ENCODE measurements around the gene UBE2V1.
A peak's percentile ranks its signal among the peaks of the same experiment; 100 is the strongest.
"Not testable (repeated sequence)": the region's sequence is repeated elsewhere in the genome, so short reads cannot be mapped to it uniquely, and the experiment has no call there.

The UBE2V1 gene

DNA sequence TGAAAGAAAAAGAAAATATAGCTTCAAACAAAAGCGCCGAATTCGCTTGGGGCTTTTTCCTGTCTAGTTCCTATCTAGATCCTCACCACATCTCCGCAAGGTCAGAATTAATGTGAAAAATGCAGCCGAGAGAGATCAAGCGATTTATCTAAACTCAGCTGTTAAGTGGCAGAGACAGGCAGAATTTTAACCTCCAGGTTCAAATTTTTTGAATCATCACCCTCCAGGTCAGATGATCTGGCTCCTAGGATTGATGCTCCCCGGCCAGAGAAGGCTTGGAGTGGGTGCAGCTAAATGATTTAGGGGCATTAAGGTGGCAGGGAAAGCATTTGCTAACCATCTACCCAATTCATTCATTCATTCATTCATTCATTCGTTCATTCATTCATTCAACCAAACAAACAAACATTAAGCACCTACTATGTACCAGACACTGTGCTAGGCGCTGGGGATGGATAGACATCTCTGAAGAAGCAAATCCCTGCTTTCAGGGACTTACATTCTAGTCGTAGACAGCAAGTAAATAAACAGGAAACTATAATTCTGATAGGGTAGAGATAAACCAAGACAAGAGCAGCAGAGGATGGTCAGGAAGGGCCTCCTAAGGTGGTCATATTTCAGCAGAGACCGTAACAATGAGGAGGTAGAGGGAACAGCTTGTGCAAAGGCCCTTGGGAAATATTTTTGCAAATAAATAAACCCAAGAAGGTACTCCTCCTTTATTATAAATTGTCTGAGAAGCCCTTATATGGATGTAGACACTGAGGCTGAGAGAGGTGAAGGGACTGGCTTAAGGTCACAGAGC is 672 bp upstream of the UBE2V1 start:
- no peaks in the 10 kb centered on the region for H3K9me3 ChIP-seq (ENCODE audit: control insufficient read depth in 2 of 2, low read length in 2 of 2)
- peaks cover 61% of the 10 kb centered on the region for H3K4me1 ChIP-seq (ENCODE audit: control insufficient read depth, insufficient read depth, low read length)

DNA sequence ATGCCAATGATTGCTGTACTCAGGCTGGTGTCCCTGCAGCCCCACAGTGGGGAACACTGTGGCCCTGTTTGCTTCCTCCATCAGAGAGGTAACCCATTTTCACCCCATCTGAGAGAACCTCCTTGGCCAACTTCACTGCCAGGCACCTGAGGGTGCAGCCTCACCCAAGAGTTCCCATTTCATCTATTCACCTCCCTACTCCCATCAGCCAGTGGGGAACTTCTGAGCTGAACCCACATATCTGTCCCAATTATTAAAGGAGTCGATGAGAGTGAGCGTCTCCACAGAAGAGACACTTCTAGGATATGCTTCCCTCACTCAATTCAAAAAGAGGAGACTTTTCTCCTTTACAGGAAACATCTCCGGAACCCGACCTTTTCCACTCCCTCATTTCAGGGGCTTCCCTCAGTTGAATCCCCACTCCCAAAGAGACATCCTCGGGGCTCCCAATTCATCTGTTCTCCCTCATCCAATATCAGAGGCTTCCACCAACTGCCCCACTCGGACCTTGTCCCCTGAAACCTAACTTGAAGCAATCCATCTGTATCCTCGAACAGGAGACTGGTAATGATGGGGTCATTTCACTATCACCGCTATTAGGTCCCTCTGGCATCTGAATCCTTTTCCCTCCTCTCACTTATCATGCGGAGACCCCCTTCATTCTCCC is 988 bp downstream of the UBE2V1 start:
- Histone ChIP-seq H3K4me3 (ENCODE audit: low read length in 2 of 2) (peak overlapping the region; percentile 89 to 92), H3K4me1 (ENCODE audit: control insufficient read depth, insufficient read depth, low read length) (peaks cover 73% of the 10 kb centered on the region), H3K27me3 (ENCODE audit: control insufficient read depth in 1 of 2, insufficient read depth in 2 of 2, low read length in 2 of 2) (no peaks in the 10 kb centered on the region), H3K9me3 (ENCODE audit: control insufficient read depth in 2 of 2, low read length in 2 of 2) (no peaks in the 10 kb centered on the region), H3K36me3 (ENCODE audit: control insufficient read depth in 2 of 2, insufficient read depth in 2 of 2, low read length in 2 of 2) (no peaks in the 10 kb centered on the region), H3K27ac (ENCODE audit: low read length) (peak overlapping the region; percentile 96), H3K9ac (ENCODE audit: low read length in 2 of 2) (peak overlapping the region; percentile 95 to 96)

More for the DNA sequence above, 672 bp upstream of the UBE2V1 start:
- H3K27ac ChIP-seq (ENCODE audit: low read length): peak overlapping the region; percentile 96
- peak overlapping the region; percentile 89 to 92 for H3K4me3 ChIP-seq (ENCODE audit: low read length in 2 of 2)
- H3K36me3 ChIP-seq (ENCODE audit: control insufficient read depth in 2 of 2, insufficient read depth in 2 of 2, low read length in 2 of 2): no peaks in the 10 kb centered on the region
- H3K27me3 ChIP-seq (ENCODE audit: control insufficient read depth in 1 of 2, insufficient read depth in 2 of 2, low read length in 2 of 2): no peaks in the 10 kb centered on the region
- H3K9ac ChIP-seq (ENCODE audit: low read length in 2 of 2): peak overlapping the region; percentile 92 to 95

DNA sequence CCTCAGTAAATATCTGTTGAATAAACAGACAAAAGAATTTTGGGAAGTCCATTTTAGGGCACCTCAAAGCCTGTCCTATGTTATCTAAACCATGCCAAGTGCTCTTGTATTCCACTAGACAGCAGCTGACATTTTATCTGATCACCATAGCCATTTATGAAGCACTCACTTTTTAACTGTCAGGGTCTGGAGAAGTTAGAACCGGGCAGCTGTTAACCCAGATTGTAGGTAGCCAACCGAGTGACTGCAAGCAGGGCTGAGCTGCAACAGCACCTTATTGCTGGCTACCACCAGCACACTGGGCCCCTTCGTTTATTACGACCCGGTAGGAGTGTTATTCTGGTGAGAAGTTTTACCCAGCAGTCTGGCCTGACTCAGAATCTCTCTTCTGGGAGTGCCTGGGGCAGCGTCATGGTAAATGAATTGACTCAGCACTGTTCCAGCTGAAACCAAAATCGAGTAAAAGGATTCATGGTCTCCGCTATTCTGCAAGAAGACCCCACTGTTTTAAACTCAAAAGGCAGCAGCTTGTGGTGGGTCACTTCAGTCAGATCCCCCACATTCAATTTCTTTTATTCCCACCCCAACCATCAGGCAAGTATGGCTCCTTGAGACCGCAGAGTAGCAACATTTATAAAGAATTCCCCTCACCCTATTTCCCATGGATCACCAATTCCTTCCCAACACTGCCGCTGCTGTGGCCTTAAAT is 1.7 kb downstream of the UBE2V1 start:
- H3K4me3 ChIP-seq (ENCODE audit: low read length in 2 of 2): peak overlapping the region; percentile 89 to 92

DNA sequence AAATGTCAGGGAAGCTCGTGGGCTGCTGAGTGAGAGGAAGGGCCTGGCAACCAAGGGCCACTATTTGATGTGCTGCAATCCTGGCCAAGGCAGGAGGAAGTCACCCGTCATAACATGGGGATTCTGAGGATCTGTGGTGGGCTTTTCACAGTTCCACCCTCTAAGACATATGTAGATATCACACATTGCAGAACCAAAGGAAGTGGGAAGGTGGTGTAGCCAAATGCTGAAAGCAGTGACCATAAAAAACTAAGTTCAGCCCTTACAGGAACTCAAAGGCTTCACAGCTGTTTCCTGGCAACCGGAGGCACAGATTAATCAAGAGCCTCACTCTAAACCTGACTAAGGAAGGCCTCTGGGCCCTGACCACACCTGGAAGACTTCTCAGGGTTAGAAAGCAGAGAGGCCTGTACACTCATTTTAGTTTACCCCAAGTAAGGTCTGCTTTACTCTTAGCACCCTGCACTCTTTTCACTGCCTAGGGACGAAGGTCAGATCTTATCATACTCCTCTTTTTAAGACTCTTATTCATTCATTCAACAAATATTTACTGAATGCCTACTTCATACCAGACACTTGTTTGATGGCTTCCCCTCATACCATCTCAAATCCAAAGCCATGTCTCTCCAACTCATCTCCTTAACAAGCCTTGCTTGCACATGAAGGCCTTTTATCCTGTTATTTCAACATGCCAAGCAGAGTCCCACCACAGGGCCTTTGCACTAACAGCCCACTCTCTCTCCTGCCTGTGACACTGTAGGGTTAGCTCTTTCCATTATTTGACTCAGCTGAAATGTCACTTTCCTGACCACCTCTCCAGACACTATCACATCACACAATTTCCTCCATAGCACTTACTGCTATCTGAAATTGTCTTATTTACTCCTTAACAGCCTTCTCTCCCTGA is 2.6 kb downstream of the UBE2V1 start:
- Histone ChIP-seq H3K36me3 (ENCODE audit: control insufficient read depth in 2 of 2, insufficient read depth in 2 of 2, low read length in 2 of 2) (no peaks in the 10 kb centered on the region), H3K9ac (ENCODE audit: low read length in 2 of 2) (peak overlapping the region; percentile 13 to 36), H3K4me3 (ENCODE audit: low read length in 2 of 2) (peak overlapping the region in 1 of 2 donors; percentile 92), H3K9me3 (ENCODE audit: control insufficient read depth in 2 of 2, low read length in 2 of 2) (no peaks in the 10 kb centered on the region), H3K27ac (ENCODE audit: low read length) (peak overlapping the region; percentile 96), H3K4me1 (ENCODE audit: control insufficient read depth, insufficient read depth, low read length) (peaks cover 72% of the 10 kb centered on the region), H3K27me3 (ENCODE audit: control insufficient read depth in 1 of 2, insufficient read depth in 2 of 2, low read length in 2 of 2) (no peaks in the 10 kb centered on the region)

More for the DNA sequence above, 1.7 kb downstream of the UBE2V1 start:
- Histone ChIP-seq H3K27me3 (ENCODE audit: control insufficient read depth in 1 of 2, insufficient read depth in 2 of 2, low read length in 2 of 2) (no peaks in the 10 kb centered on the region), H3K27ac (ENCODE audit: low read length) (peak overlapping the region; percentile 96), H3K9ac (ENCODE audit: low read length in 2 of 2) (peak overlapping the region; percentile 95 to 96), H3K9me3 (ENCODE audit: control insufficient read depth in 2 of 2, low read length in 2 of 2) (no peaks in the 10 kb centered on the region), H3K36me3 (ENCODE audit: control insufficient read depth in 2 of 2, insufficient read depth in 2 of 2, low read length in 2 of 2) (no peaks in the 10 kb centered on the region), H3K4me1 (ENCODE audit: control insufficient read depth, insufficient read depth, low read length) (peaks cover 76% of the 10 kb centered on the region)

DNA sequence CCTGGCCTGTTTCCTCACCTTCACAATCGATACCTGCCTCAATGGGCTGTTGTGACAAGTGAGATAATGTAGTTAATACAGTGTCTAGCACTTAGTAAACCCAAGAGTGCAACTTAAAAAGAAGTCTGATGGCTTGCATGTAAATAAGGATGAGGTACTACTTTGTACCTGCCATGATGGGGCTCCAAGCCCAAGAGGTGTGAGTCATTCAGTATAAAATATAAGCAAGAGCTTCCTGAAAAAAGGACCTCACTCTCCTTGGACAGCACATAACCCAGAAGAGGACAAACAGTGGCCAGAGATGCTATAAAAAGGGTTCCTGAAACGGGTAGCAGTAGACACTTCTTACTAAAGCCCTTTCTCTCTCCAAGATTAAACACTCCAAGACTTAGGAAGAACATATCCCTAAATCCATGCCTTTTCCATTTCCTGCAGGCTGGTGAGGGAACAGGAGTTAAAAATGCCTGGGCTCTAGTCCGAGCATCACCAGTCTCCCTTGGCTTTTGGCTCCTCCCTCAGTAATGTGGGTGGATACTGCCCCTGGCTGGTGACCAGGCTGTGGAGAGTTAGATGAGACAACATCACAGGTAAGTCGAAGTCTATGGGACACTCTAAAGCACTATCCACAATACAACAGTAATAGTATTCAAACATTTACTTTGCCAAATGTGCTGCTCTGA is 4.3 kb downstream of the UBE2V1 start:
- H3K4me3 ChIP-seq (ENCODE audit: low read length in 2 of 2): no peak overlapping the region
- H3K36me3 ChIP-seq (ENCODE audit: control insufficient read depth in 2 of 2, insufficient read depth in 2 of 2, low read length in 2 of 2): no peaks in the 10 kb centered on the region
- no peaks in the 10 kb centered on the region for H3K27me3 ChIP-seq (ENCODE audit: control insufficient read depth in 1 of 2, insufficient read depth in 2 of 2, low read length in 2 of 2)
- H3K9ac ChIP-seq (ENCODE audit: low read length in 2 of 2): no peak overlapping the region
- peak overlapping the region; percentile 62 for H3K27ac ChIP-seq (ENCODE audit: low read length)
- no peaks in the 10 kb centered on the region for H3K9me3 ChIP-seq (ENCODE audit: control insufficient read depth in 2 of 2, low read length in 2 of 2)
- peaks cover 60% of the 10 kb centered on the region for H3K4me1 ChIP-seq (ENCODE audit: control insufficient read depth, insufficient read depth, low read length)

DNA sequence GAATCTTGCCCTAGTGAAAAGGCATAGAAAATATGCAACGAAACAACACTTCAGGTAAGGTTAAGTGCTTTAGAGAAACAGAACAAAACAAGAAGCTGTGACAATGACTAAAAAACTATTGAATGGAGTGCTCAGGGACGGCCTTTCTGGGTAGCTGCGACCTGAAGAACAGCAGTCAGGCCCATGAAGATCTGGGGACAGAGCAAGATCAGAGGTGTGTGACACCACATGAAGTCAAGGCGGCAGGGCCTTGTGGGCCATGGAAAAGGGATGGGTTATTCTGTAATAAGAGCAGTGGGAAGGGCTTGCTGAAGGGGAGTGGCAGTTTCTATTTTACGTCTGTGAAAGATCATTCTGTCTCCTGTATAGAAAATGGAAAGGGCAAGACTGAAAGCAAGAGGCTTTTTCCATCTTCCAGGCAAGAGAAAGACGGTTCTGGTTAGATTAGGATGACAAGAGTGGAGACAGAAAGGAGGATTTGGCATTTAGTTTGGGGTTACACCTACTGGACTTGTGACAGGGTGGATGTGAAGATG is 5.1 kb downstream of the UBE2V1 start:
- Histone ChIP-seq H3K36me3 (ENCODE audit: control insufficient read depth in 2 of 2, insufficient read depth in 2 of 2, low read length in 2 of 2) (no peaks in the 10 kb centered on the region), H3K27ac (ENCODE audit: low read length) (peak overlapping the region; percentile 62), H3K9me3 (ENCODE audit: control insufficient read depth in 2 of 2, low read length in 2 of 2) (no peaks in the 10 kb centered on the region), H3K9ac (ENCODE audit: low read length in 2 of 2) (peak overlapping the region in 1 of 2 donors; percentile 21), H3K4me1 (ENCODE audit: control insufficient read depth, insufficient read depth, low read length) (peaks cover 57% of the 10 kb centered on the region), H3K4me3 (ENCODE audit: low read length in 2 of 2) (no peak overlapping the region), H3K27me3 (ENCODE audit: control insufficient read depth in 1 of 2, insufficient read depth in 2 of 2, low read length in 2 of 2) (no peaks in the 10 kb centered on the region)

DNA sequence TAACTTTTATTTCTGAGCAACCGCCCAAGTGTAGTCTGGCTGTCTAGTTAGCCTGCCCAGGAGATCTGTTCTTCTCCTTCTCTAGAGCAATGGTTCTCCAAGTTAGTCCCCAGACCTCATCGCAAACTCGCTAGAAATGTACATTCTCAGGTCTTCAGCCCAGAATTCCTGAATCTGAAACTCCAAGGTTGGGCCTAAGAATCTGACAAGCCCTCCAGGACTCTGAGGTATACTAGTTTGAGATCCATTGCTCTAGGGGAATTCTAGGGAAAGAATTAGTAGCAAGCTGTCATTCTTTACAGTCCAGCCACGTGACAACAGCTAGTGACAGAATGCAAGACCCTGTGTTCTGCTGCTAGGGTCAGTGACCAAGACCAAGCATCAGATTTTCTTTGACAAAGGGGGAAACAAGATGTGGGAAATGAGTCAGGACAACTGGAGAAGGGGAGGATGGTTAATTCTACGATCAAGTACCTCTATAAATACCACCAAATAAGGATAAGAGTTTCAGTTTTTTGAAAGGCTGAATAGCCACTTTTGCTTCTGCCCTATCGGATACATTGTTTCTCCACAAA is 5.8 kb downstream of the UBE2V1 start:
- Histone ChIP-seq H3K4me3 (ENCODE audit: low read length in 2 of 2) (no peak overlapping the region), H3K4me1 (ENCODE audit: control insufficient read depth, insufficient read depth, low read length) (peaks cover 54% of the 10 kb centered on the region), H3K9ac (ENCODE audit: low read length in 2 of 2) (no peak overlapping the region), H3K27me3 (ENCODE audit: control insufficient read depth in 1 of 2, insufficient read depth in 2 of 2, low read length in 2 of 2) (no peaks in the 10 kb centered on the region), H3K9me3 (ENCODE audit: control insufficient read depth in 2 of 2, low read length in 2 of 2) (no peaks in the 10 kb centered on the region), H3K27ac (ENCODE audit: low read length) (peak overlapping the region; percentile 12), H3K36me3 (ENCODE audit: control insufficient read depth in 2 of 2, insufficient read depth in 2 of 2, low read length in 2 of 2) (no peaks in the 10 kb centered on the region)

DNA sequence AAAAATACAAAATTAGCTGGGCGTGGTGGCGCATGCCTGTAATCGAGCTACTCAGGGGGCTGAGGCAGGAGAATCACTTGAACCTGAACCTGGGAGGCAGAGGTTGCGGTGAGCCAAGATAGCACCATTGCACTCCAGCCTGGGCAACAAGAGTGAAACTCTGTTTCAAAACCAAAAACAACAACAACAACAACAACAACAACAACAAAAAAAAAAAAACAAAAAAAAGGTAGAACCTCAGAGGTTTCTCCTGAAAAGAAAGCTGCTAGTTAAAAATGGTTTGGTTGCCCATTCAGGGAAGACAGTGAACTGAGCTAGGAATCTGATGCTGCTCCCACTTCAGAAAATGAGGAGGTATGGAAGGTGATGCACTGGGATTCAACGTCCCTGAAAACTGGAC is 6.3 kb downstream of the UBE2V1 start:
- not testable (repeated sequence) for H3K27me3 ChIP-seq (ENCODE audit: control insufficient read depth in 1 of 2, insufficient read depth in 2 of 2, low read length in 2 of 2); H3K36me3 ChIP-seq (ENCODE audit: control insufficient read depth in 2 of 2, insufficient read depth in 2 of 2, low read length in 2 of 2); H3K9me3 ChIP-seq (ENCODE audit: control insufficient read depth in 2 of 2, low read length in 2 of 2); H3K4me3 ChIP-seq (ENCODE audit: low read length in 2 of 2); H3K9ac ChIP-seq (ENCODE audit: low read length in 2 of 2)
- peak overlapping the region; percentile 12 for H3K27ac ChIP-seq (ENCODE audit: low read length)
- H3K4me1 ChIP-seq (ENCODE audit: control insufficient read depth, insufficient read depth, low read length): peaks cover 49% of the 10 kb centered on the region

DNA sequence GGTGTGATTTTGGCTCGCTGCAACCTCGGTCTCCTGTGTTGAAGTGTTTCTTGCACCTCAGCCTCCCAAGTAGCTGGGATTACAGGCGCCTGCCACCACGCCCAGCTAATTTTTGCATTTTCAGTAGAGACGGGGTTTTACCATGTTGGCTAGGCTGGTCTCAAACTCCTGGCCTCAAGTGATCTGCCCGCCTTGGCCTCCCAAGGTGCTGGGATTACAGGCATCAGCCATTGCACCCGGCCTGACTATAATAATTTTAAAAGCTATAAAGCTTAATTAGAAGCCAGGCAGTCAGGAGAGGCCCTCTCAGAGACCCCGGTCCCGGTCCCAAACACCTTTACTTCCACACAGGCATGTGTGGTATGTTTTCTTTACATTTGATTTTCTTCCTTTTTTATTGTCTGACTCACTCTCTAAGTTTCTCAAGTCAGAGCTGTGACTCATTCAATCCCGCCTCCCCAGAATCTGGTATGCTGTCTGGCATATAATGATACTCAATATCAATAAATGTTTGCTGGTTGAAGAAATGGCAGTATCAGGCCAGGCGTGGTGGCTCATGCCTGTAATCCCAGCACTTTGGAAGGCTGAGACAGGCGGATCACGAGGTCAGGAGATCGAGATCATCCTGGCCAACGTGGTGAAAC is 9.4 kb downstream of the UBE2V1 start:
- peaks cover 34% of the 10 kb centered on the region for H3K4me1 ChIP-seq (ENCODE audit: control insufficient read depth, insufficient read depth, low read length)
- not testable (repeated sequence) for H3K27me3 ChIP-seq (ENCODE audit: control insufficient read depth in 1 of 2, insufficient read depth in 2 of 2, low read length in 2 of 2); H3K9ac ChIP-seq (ENCODE audit: low read length in 2 of 2); H3K4me3 ChIP-seq (ENCODE audit: low read length in 2 of 2); H3K36me3 ChIP-seq (ENCODE audit: control insufficient read depth in 2 of 2, insufficient read depth in 2 of 2, low read length in 2 of 2); H3K9me3 ChIP-seq (ENCODE audit: control insufficient read depth in 2 of 2, low read length in 2 of 2); H3K27ac ChIP-seq (ENCODE audit: low read length)
